ENCODE results near the gene CCDC57. TPM values are rescaled to one million over a fixed set of nuclear protein-coding genes. Genes with fewer than 3 reads are reported as not detected.

The CCDC57 gene
- total RNA-seq, 1 donor from 2014 or later = 15.0 TPM

DNA sequence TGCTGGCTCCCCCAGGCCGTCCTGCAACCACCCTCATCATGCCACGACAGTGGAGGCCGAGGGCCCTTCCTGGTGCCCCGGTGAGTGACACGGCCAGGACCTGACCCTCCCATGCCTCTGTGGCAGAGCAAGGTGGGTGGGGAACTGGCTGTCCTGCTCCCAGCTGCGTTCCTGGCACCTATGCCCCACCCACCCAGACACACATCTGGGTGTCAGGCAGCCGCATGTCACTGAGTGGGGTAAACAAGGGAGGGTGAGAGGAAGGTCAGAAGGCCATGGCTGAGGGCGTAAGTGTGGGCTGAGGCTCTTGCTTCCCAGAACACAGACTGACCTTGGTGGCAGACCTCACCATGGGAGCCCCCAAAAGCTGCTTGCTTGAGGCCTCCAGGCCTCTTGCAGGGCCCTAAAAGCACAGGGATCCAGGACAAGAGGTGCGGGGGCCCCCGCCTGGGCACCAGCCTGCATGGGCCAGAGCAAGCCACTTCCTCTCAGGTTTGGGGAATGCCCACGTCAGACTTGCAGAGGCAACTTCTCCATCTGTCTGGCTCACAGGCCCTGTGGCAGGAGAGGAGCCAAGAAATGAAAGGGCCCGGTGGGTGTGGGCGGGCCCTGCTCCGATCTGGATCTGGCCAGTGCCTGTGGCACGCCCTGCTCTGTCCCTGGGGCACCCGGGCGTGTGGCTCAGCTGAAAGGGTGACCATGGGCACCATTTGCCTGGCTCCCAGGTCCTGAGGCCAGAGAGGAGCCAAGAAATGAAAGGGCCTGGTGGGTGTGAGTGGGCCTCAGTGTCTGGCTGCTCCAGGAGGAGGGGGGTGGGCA is 3.9 kb upstream of the CCDC57 start:
- Histone ChIP-seq H3K36me3 (no peaks in the 10 kb centered on the region), H3K27me3 (peaks cover 31% of the 10 kb centered on the region), H4K20me1 (ENCODE audit: low read depth) (no peaks in the 10 kb centered on the region), H3K4me1 (no peaks in the 10 kb centered on the region), H3K9me3 (ENCODE audit: low read depth) (no peaks in the 10 kb centered on the region), H3K27ac (no peak overlapping the region), H2AFZ (replicated peaks) (no peak overlapping the region), H3K9ac (no peak overlapping the region), H3K4me2 (no peak overlapping the region), H3K4me3 (no peak overlapping the region), H3K79me2 (ENCODE audit: low read depth) (peaks cover 7% of the 10 kb centered on the region), H3F3A (ENCODE audit: low read depth) (peaks cover 13% of the 10 kb centered on the region)
- Mint-ChIP-seq H3K36me3 (no peaks in the 10 kb centered on the region), H3K9me3 (peaks cover 1% of the 10 kb centered on the region), H3K27ac (no peak overlapping the region), H3K4me1 (peaks cover 10% of the 10 kb centered on the region), H3K4me3 (no peak overlapping the region), H3K27me3 (ENCODE audit: insufficient read depth, low read depth) (peaks cover 4% of the 10 kb centered on the region)
- no peak for DNase-seq (ENCODE audit: low spot score)
- no peak for TF ChIP-seq EZH2 (IDR thresholded peaks at IDR 0.05)
- TF ChIP-seq EZH2phosphoT487 (IDR thresholded peaks at IDR 0.05) = no peak
- TF ChIP-seq, protein P1, sequence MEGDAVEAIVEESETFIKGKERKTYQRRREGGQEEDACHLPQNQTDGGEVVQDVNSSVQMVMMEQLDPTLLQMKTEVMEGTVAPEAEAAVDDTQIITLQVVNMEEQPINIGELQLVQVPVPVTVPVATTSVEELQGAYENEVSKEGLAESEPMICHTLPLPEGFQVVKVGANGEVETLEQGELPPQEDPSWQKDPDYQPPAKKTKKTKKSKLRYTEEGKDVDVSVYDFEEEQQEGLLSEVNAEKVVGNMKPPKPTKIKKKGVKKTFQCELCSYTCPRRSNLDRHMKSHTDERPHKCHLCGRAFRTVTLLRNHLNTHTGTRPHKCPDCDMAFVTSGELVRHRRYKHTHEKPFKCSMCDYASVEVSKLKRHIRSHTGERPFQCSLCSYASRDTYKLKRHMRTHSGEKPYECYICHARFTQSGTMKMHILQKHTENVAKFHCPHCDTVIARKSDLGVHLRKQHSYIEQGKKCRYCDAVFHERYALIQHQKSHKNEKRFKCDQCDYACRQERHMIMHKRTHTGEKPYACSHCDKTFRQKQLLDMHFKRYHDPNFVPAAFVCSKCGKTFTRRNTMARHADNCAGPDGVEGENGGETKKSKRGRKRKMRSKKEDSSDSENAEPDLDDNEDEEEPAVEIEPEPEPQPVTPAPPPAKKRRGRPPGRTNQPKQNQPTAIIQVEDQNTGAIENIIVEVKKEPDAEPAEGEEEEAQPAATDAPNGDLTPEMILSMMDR (IDR thresholded peaks at IDR 0.05) = no peak

DNA sequence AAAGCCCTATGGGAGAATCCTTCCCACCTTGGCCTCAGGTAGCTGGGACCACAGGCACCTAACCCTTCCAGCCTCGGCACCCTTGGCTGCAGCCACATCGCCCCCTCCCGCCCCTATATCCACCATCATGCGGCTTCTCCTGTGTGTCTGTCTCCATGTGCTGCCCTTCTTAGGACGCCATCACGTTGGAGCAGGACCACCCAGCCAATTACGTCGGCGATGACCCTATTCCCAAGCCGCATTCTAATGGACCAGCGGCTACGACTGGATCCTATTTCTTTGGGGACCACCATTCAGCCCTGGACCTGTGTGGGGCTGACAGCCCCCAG is 3.3 kb upstream of the CCDC57 start:
- H2AFZ ChIP-seq (replicated peaks) = no peak overlapping the region
- H3K27ac Mint-ChIP-seq = no peak overlapping the region
- TF ChIP-seq, protein P1 (IDR thresholded peaks at IDR 0.05) = no peak
- TF ChIP-seq EZH2phosphoT487 (IDR thresholded peaks at IDR 0.05) (no peak), EZH2 (IDR thresholded peaks at IDR 0.05) (no peak)
- H3K9me3 Mint-ChIP-seq = peaks cover 1% of the 10 kb centered on the region
- no peak overlapping the region for H3K27ac ChIP-seq
- H3F3A ChIP-seq (ENCODE audit: low read depth) = peaks cover 13% of the 10 kb centered on the region
- H3K27me3 ChIP-seq = peaks cover 25% of the 10 kb centered on the region
- no peaks in the 10 kb centered on the region for H3K4me1 ChIP-seq
- H3K9ac ChIP-seq = no peak overlapping the region
- H3K79me2 ChIP-seq (ENCODE audit: low read depth) = peaks cover 11% of the 10 kb centered on the region
- H3K36me3 ChIP-seq = no peaks in the 10 kb centered on the region
- no peak overlapping the region for H3K4me3 ChIP-seq
- no peak for DNase-seq (ENCODE audit: low spot score)
- peaks cover 4% of the 10 kb centered on the region for H3K27me3 Mint-ChIP-seq (ENCODE audit: insufficient read depth, low read depth)
- H3K9me3 ChIP-seq (ENCODE audit: low read depth) = no peaks in the 10 kb centered on the region
- no peak overlapping the region for H3K4me2 ChIP-seq
- no peaks in the 10 kb centered on the region for H4K20me1 ChIP-seq (ENCODE audit: low read depth)
- H3K36me3 Mint-ChIP-seq = no peaks in the 10 kb centered on the region
- peaks cover 13% of the 10 kb centered on the region for H3K4me1 Mint-ChIP-seq
- no peak overlapping the region for H3K4me3 Mint-ChIP-seq

DNA sequence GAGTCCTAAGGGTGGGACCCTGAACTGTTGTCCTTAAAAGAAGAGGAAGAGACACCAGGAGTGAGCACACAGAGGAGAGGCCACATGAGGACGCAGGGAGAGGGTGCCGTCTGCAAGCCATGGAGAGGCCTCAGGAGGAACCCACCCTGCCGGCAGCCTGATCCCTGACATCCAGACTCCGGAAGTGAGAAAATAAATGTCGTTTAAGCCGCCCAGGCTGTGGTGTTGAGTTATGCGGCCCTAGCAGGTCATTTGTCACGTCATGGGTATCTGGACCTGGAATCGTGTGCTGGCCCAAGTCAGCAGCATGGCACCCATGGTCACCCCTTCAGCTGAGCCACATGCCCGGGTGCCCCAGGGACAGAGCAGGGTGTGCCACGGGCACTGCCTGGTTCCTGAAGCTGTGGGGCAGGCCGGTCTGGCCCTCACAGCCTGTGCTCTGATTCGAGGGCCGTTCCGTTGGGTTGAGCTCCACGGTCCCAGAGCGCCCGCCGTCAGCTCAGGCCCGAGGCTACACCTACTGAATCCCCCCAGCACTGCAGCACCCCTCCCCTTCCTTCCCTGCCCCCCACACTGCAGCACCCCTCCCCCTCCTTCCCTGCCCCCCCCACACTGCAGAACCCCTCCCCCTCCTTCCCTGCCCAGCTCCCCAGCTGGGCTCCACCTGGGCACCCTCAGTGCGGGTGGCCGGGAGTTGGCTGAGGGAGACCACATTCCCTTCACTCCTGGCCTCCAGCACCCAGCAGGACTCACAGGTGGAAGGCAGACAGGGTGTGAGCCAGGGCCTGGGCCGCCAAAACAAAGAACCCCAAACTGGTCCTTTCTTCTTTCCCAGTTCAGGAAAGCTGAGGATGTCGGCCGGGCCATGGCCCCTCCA is 2.7 kb upstream of the CCDC57 start:
- no peak overlapping the region for H3K9ac ChIP-seq
- H3K36me3 ChIP-seq = no peaks in the 10 kb centered on the region
- H3K4me1 Mint-ChIP-seq = peaks cover 13% of the 10 kb centered on the region
- peaks cover 21% of the 10 kb centered on the region for H3K27me3 ChIP-seq
- H3K9me3 ChIP-seq (ENCODE audit: low read depth) = no peaks in the 10 kb centered on the region
- no peak for DNase-seq (ENCODE audit: low spot score)
- H3K9me3 Mint-ChIP-seq = no peaks in the 10 kb centered on the region
- H3K4me2 ChIP-seq = no peak overlapping the region
- no peaks in the 10 kb centered on the region for H3K4me1 ChIP-seq
- peak overlapping the region; percentile 50 for H3K27ac Mint-ChIP-seq
- H3K4me3 Mint-ChIP-seq = peak overlapping the region; percentile 78
- H4K20me1 ChIP-seq (ENCODE audit: low read depth) = no peaks in the 10 kb centered on the region
- no peak overlapping the region for H3K27ac ChIP-seq
- TF ChIP-seq, protein P1 (IDR thresholded peaks at IDR 0.05) = no peak
- TF ChIP-seq EZH2phosphoT487 (IDR thresholded peaks at IDR 0.05) = no peak
- no peak for TF ChIP-seq EZH2 (IDR thresholded peaks at IDR 0.05)
- H3K4me3 ChIP-seq = no peak overlapping the region
- H3K79me2 ChIP-seq (ENCODE audit: low read depth) = peaks cover 11% of the 10 kb centered on the region
- no peak overlapping the region for H2AFZ ChIP-seq (replicated peaks)
- peaks cover 4% of the 10 kb centered on the region for H3K27me3 Mint-ChIP-seq (ENCODE audit: insufficient read depth, low read depth)
- H3K36me3 Mint-ChIP-seq = no peaks in the 10 kb centered on the region
- H3F3A ChIP-seq (ENCODE audit: low read depth) = peaks cover 13% of the 10 kb centered on the region
